Gastroesophageal sphincter (tissue), 3 donors: Measurements from ENCODE around the gene WDR49.

Source experiments
- EP300 ChIP-seq: sonication (generic); formaldehyde crosslinking; IDR thresholded peaks from one replicate; pipeline ENCODE4 v1.6.1; 2017; ENCODE audit warnings: antibody characterized with exemption, mild to moderate bottlenecking
- POLR2A ChIP-seq, 2 donors: fragments of 450-650 bp; IDR thresholded peaks; one replicate each; pipeline ENCODE4 v1.6.1; 2017; ENCODE audit warnings: antibody characterized with exemption in 2 of 2, mild to moderate bottlenecking in 2 of 2, moderate library complexity in 1 of 2
- POLR2AphosphoS5 ChIP-seq: sonication (generic); formaldehyde crosslinking; IDR thresholded peaks from one replicate; pipeline ENCODE4 v1.6.1; 2017; ENCODE audit warnings: antibody characterized with exemption
- TF ChIP-seq, protein P1 (sequence below), 4 experiments: fragments of 200-600 bp in 2 of 4; fragments of 450-650 bp in 2 of 4; sonication (generic) in 1 of 4; IDR thresholded peaks; one replicate each; pipeline ENCODE4 v1.5.1; 2017 to 2019; ENCODE audit warnings: antibody characterized with exemption in 4 of 4, mild to moderate bottlenecking in 2 of 4, moderate library complexity in 2 of 4

DNA sequence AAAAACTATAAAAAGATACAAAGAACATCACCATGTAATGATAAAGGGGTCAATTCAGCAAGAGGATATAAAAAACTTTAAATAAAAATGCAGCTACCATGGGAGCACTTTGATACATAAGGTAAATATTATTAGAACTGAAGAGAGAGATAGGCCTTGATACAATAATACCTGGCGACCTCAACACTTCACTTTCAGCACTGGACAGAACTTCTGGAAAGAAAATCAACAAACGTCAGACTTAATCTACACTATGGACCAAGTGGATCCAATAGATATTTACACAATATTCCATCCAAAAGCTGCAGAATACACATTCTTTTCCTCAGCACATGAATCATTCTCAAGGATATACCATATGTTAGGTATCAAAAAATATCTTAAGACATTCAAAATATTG lies 42.0 kb downstream of the WDR49 start:
- TF ChIP-seq, protein P1, sequence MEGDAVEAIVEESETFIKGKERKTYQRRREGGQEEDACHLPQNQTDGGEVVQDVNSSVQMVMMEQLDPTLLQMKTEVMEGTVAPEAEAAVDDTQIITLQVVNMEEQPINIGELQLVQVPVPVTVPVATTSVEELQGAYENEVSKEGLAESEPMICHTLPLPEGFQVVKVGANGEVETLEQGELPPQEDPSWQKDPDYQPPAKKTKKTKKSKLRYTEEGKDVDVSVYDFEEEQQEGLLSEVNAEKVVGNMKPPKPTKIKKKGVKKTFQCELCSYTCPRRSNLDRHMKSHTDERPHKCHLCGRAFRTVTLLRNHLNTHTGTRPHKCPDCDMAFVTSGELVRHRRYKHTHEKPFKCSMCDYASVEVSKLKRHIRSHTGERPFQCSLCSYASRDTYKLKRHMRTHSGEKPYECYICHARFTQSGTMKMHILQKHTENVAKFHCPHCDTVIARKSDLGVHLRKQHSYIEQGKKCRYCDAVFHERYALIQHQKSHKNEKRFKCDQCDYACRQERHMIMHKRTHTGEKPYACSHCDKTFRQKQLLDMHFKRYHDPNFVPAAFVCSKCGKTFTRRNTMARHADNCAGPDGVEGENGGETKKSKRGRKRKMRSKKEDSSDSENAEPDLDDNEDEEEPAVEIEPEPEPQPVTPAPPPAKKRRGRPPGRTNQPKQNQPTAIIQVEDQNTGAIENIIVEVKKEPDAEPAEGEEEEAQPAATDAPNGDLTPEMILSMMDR (IDR thresholded peaks at IDR 0.05): no peak
- no peak for TF ChIP-seq POLR2AphosphoS5
- no peak for TF ChIP-seq POLR2A (IDR thresholded peaks at IDR 0.05)
- no peak for TF ChIP-seq EP300
